Medulla oblongata (tissue), 1 donor: ENCODE measurements around the gene FBXO5.
"Not testable (repeated sequence)": the region's sequence is repeated elsewhere in the genome, so short reads cannot be mapped to it uniquely, and the experiment has no call there.

ENCODE experiments used
- DNase-seq: peaks from one replicate; pipeline ENCODE4 v3.0.0-alpha.2; 2015; ENCODE audit errors: extremely low spot score

The FBXO5 gene

GRCh38 chr6:152982904-152983636 lies at the start of gene FBXO5:
TSS of gene FBXO5 (minus strand) at chr6:152983041. CDS start at chr6:152982959, 82 bp downstream.
- DNase-seq, result peak; percentile 98

GRCh38 chr6:153032255-153032882 lies 49.5 kb upstream of the FBXO5 start:
- DNase-seq, result peak; percentile 53

GRCh38 chr6:153031335-153031955 lies 48.6 kb upstream of the FBXO5 start:
- DNase-seq, result no peak

GRCh38 chr6:153028963-153029362 lies 46.1 kb upstream of the FBXO5 start:
- DNase-seq, result no peak

GRCh38 chr6:153028286-153028685 lies 45.4 kb upstream of the FBXO5 start:
- DNase-seq, result no peak

GRCh38 chr6:153027480-153027879 lies 44.6 kb upstream of the FBXO5 start:
- no peak for DNase-seq

- no peak for DNase-seq
Measured at GRCh38 chr6:153024709-153025017, 41.8 kb upstream of the FBXO5 start.

GRCh38 chr6:153023977-153024708 lies 41.3 kb upstream of the FBXO5 start:
- peak; percentile 73 for DNase-seq

- DNase-seq, result no peak
Measured at GRCh38 chr6:153018355-153018754, 35.5 kb upstream of the FBXO5 start.

GRCh38 chr6:153016846-153017245 lies 34.0 kb upstream of the FBXO5 start:
- no peak for DNase-seq

- no peak for DNase-seq
Measured at GRCh38 chr6:153015094-153015640, 32.3 kb upstream of the FBXO5 start.

- no peak for DNase-seq
Measured at GRCh38 chr6:153013438-153013837, 30.6 kb upstream of the FBXO5 start.

- DNase-seq, result no peak
Measured at GRCh38 chr6:153012856-153013255, 30.0 kb upstream of the FBXO5 start.

GRCh38 chr6:153003366-153003690 lies 20.5 kb upstream of the FBXO5 start:
- no peak for DNase-seq

- DNase-seq, result peak; percentile 97
Measured at GRCh38 chr6:153002613-153003365, 19.9 kb upstream of the FBXO5 start, which contains the start of gene MTRF1L. TSS of gene MTRF1L (minus strand) at chr6:153002709. CDS start at chr6:153002685, 24 bp downstream.

GRCh38 chr6:153001767-153002612 lies 19.1 kb upstream of the FBXO5 start:
- DNase-seq, result peak; percentile 15

GRCh38 chr6:153000790-153001189 lies 17.9 kb upstream of the FBXO5 start:
- not testable (repeated sequence) for DNase-seq

GRCh38 chr6:153000243-153000642 lies 17.4 kb upstream of the FBXO5 start:
- DNase-seq, result no peak

GRCh38 chr6:152999538-152999937 lies 16.7 kb upstream of the FBXO5 start:
- not testable (repeated sequence) for DNase-seq

- DNase-seq, result no peak
Measured at GRCh38 chr6:152993847-152994246, 11.0 kb upstream of the FBXO5 start.
